ENCODE data around the gene PPT2.

The PPT2 gene

DNA sequence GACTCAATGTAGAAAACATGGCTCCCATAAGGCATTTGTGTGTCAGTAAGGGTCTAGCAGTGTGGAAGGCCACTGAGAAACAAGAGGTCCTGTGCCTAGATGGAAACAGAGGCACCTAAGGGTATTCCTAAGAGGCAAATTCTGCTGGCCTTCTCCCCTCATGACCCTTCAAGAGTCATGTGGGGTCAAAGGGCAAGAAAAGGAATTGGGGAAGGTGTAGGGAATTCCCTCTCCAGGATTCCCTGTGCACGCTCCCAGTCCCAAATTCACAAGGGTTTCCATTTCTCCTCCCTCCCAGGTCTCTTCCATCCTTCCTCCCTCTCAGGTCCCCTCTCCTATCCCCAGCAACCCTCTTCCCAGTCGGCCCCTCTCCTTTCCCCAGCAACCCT lies 21.4 kb downstream of the PPT2 start:
- H3K36me3 Mint-ChIP-seq (ENCODE audit: low read depth) = peaks cover 18% of the 10 kb centered on the region
- H3K4me1 Mint-ChIP-seq = peaks cover 69% of the 10 kb centered on the region
- peak overlapping the region; percentile 96 for H3K4me3 Mint-ChIP-seq
- H3K27ac Mint-ChIP-seq = peak overlapping the region; percentile 59
- H3K27me3 Mint-ChIP-seq = no peaks in the 10 kb centered on the region
- DNase-seq = no peak
- ATAC-seq = no peak
- H3K9me3 Mint-ChIP-seq = no peaks in the 10 kb centered on the region

DNA sequence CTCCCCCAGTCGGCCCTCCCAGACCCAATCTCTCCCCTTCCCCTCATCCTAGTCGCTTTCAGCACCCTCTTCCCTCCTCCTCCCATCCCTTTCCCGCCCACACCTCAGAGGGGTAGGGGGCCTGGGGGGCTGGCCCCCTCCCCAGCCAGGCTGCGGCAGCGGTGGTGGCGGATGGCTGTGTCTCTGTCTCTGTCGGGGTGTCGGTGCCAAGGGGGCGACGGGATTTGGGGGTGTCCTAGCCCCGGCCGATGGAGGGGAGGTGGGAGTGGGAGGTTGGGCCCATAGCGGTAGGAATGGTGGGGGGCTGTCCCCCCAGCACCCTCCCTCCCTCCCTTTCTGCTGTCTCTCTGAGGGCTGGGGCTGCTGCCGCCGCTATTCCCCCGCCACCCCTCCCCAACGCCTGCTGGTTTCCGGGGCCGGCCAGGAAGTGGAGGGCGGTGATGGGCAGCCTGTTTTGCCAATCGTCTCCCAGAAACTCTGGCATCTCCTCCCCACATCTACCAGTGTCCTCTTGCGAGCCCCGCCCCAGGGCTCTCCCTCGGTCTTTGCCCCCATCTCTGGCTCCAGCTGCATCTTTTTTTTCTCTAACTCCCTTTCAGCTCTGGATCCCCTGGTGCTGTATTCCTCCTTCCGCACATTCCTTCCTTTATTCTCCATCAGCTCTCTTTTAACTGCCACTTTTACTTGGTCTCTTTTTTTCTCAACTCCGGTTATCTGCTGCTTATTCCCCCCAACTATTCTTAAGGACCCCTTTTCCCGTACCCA lies 22.0 kb downstream of the PPT2 start, which contains the start of gene AGPAT1:
Gene AGPAT1 (minus strand): TSS at position 374 of the 765 bp plus-strand sequence. CDS start 4,588 bp downstream, outside the sequence.
- peak; percentile 57 for ATAC-seq
- peaks cover 22% of the 10 kb centered on the region for H3K36me3 Mint-ChIP-seq (ENCODE audit: low read depth)
- H3K9me3 Mint-ChIP-seq = no peaks in the 10 kb centered on the region
- peak; percentile 99 for DNase-seq
- H3K4me3 Mint-ChIP-seq = peak within 1 kb of the TSS; percentile 96
- peak within 1 kb of the TSS; percentile 93 for H3K27ac Mint-ChIP-seq
- peaks cover 74% of the 10 kb centered on the region for H3K4me1 Mint-ChIP-seq
- H3K27me3 Mint-ChIP-seq = no peaks in the 10 kb centered on the region

- peak overlapping the region; percentile 93 for H3K27ac Mint-ChIP-seq
- H3K36me3 Mint-ChIP-seq (ENCODE audit: low read depth) = peaks cover 26% of the 10 kb centered on the region
- no peak for ATAC-seq
- no peak for DNase-seq
- peaks cover 77% of the 10 kb centered on the region for H3K4me1 Mint-ChIP-seq
- no peaks in the 10 kb centered on the region for H3K27me3 Mint-ChIP-seq
- H3K4me3 Mint-ChIP-seq = peak overlapping the region; percentile 96
- no peaks in the 10 kb centered on the region for H3K9me3 Mint-ChIP-seq
Measured at GRCh38 chr6:32176476-32177182, 22.7 kb downstream of the PPT2 start.

DNA sequence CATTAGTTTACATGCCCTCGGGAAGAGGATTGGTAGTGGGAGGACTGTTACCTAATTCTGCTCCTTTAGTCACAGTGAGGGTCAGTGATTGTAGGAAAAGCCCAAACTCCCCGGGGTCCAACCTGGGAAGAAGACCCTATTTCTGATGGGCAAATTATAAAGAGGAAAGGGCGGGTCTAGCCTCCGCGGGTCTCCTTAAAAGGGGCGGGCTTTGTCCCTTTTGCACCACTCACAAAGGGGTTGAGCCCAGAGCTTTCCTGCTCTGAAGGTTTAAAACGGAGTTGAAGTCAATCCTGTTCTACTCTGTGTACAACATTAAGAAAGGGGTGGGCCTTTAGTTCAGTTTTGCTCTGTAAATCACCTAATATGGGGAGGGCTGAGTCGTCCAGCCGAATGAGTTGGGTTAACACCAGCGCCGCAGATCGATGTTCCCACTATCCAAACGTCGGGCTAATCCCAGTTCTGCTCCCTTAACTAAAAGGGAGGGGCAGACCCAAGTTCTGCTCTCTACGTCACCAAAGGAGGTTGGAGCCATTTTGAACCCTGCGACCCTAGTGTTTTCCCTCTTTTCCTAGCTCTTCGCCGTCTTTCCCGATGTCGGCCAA lies 23.3 kb downstream of the PPT2 start:
- Mint-ChIP-seq H3K27ac (peak overlapping the region; percentile 93), H3K4me3 (peak overlapping the region; percentile 96), H3K36me3 (ENCODE audit: low read depth) (peaks cover 26% of the 10 kb centered on the region), H3K9me3 (no peaks in the 10 kb centered on the region), H3K4me1 (peaks cover 77% of the 10 kb centered on the region), H3K27me3 (no peaks in the 10 kb centered on the region)
- ATAC-seq = no peak
- peak; percentile 49 for DNase-seq

DNA sequence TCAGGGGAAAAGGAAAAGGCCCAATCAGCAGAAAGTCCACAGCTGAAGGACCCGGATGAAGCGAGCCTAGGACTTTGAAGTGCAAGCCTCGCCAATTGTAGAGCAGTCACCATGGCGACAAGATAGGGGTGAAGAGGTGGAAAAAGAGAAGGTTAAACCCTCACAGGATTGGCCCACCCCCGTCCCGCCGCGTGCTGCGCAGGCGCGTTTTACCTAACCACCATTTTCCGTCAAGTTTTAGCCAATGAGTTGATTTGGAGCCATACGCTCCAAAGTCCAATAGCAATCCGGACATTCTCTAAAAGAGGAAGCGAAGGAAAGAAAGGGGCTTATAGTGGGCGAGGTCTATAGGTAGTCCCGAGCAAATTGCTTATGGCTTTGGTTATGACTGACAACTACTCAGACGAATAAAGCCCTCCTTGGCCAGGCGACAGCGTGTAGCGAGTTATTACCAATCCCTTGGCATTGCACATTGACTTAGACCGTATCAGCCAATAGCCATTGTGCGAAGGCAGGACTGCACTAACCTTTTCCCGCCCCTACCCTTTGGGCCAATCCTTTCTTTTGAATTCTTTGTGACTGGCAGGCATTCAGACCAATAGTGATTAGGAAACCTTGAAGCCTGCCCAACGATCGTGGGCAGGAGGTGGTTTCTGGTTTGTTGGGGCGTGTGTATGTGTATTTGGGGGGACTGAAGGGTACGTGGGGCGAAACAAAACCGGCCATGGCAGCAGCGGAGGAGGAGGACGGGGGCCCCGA lies 24.0 kb downstream of the PPT2 start, which contains the start of gene RNF5:
Gene RNF5 (plus strand): TSS at position 618 of the 759 bp plus-strand sequence. CDS start 107 bp downstream, at position 725.
- H3K27ac Mint-ChIP-seq = peak within 1 kb of the TSS; percentile 93
- no peaks in the 10 kb centered on the region for H3K27me3 Mint-ChIP-seq
- DNase-seq (peak; percentile 89), ATAC-seq (peak; percentile 90)
- peak within 1 kb of the TSS; percentile 96 for H3K4me3 Mint-ChIP-seq
- peaks cover 78% of the 10 kb centered on the region for H3K4me1 Mint-ChIP-seq
- peaks cover 29% of the 10 kb centered on the region for H3K36me3 Mint-ChIP-seq (ENCODE audit: low read depth)
- H3K9me3 Mint-ChIP-seq = no peaks in the 10 kb centered on the region

DNA sequence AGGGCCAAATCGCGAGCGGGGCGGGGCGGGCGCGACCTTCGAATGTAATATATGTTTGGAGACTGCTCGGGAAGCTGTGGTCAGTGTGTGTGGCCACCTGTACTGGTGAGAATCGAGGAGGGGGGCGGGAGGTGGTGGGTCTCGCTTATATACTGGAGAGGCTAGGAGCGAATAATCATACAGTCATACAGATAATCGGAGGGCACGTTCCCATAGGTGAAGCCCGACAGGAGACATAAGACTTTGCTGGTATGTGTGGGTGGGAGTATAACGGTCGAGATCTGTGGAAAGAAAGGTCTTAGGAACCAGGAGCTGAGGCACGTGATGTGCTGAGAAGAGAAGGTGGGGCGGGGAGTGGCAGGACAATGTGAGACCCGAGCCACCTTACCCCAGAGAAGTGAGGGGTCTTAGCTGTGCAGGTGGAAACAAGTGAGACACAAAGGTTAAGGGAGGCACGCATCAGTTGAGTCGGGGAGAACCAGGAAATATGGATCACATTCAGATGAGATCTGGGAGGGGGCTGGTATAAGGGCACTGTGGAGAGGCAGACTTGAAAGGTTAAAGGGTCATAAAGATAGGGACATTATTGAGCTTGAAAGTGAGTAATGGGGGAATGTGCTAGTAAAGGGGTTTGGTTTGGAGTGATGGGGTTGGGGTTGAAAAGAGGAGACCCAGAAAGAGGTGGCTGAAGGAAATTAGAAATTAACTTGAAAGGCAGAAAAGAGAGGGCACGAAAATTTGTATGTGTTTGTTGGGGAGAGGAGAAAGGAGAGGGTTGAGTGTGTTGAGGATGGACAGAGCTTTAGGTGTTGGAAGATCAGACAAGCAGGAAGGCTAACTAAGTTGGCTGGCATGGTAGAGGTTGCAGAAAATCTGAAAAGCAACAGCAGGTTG lies 24.9 kb downstream of the PPT2 start:
- DNase-seq (no peak), ATAC-seq (no peak)
- H3K27me3 Mint-ChIP-seq = no peaks in the 10 kb centered on the region
- peaks cover 29% of the 10 kb centered on the region for H3K36me3 Mint-ChIP-seq (ENCODE audit: low read depth)
- H3K4me1 Mint-ChIP-seq = peaks cover 75% of the 10 kb centered on the region
- H3K27ac Mint-ChIP-seq = peak overlapping the region; percentile 93
- H3K4me3 Mint-ChIP-seq = peak overlapping the region; percentile 96
- H3K9me3 Mint-ChIP-seq = no peaks in the 10 kb centered on the region

DNA sequence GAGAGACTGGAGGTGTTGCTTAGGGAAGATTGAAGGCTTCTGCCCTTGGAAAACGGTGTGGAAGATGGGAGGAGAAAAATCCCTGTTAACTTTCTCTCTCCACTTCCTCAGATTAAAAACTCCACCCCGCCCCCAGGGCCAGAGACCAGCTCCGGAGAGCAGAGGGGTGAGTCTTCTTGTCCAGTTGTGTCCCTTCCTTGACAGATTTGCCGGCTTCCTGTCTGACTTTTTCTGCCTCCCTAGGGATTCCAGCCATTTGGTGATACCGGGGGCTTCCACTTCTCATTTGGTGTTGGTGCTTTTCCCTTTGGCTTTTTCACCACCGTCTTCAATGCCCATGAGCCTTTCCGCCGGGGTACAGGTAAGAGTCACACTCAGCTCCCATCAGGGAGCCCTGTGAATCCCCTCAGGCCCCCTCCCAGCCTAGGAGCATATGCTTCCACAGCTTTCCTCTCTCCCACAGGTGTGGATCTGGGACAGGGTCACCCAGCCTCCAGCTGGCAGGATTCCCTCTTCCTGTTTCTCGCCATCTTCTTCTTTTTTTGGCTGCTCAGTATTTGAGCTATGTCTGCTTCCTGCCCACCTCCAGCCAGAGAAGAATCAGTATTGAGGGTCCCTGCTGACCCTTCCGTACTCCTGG lies 25.9 kb downstream of the PPT2 start:
- DNase-seq (no peak), ATAC-seq (no peak)
- H3K36me3 Mint-ChIP-seq (ENCODE audit: low read depth) = peaks cover 29% of the 10 kb centered on the region
- H3K4me1 Mint-ChIP-seq = peaks cover 64% of the 10 kb centered on the region
- no peaks in the 10 kb centered on the region for H3K9me3 Mint-ChIP-seq
- H3K4me3 Mint-ChIP-seq = peak overlapping the region; percentile 96
- peak overlapping the region; percentile 93 for H3K27ac Mint-ChIP-seq
- no peaks in the 10 kb centered on the region for H3K27me3 Mint-ChIP-seq

DNA sequence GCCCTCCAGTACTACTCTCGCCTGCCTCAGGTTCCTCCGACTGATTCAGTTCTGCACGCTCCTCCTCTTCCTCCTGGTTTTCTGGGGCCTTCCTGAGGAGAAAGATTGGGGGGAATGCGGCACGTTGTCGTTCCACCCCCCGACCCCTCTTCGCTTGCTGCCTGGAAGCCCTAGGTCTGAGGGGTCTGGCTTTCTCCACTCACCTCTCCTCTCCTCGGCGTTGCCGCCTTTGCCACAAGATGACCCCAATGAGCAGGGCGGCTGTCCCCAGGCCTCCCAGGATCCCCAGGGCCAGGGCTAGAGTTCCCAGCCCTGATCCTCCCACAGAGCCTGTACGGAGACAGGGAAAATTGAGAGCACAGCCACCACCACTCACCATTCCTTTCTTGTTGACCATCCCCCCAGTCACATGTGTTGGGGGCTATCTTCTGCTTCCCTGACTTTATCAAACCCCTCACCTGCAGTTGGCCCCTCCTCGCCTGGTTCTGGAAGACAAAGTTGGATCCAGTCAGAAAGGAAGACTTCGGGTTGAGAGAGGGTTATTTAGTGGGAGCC lies 27.3 kb downstream of the PPT2 start:
- DNase-seq = no peak
- peak overlapping the region; percentile 77 for H3K27ac Mint-ChIP-seq

GRCh38 chr6:32181915-32182529 lies 28.1 kb downstream of the PPT2 start:
- H3K36me3 Mint-ChIP-seq (ENCODE audit: low read depth) = peaks cover 46% of the 10 kb centered on the region

More for the DNA sequence above, 27.3 kb downstream of the PPT2 start:
- no peaks in the 10 kb centered on the region for H3K9me3 Mint-ChIP-seq
- peaks cover 38% of the 10 kb centered on the region for H3K36me3 Mint-ChIP-seq (ENCODE audit: low read depth)
- ATAC-seq = no peak
- H3K27me3 Mint-ChIP-seq = no peaks in the 10 kb centered on the region
- H3K4me3 Mint-ChIP-seq = peak overlapping the region; percentile 55
- peaks cover 67% of the 10 kb centered on the region for H3K4me1 Mint-ChIP-seq

GRCh38 chr6:32182555-32182981 lies 28.6 kb downstream of the PPT2 start:
- Mint-ChIP-seq H3K36me3 (ENCODE audit: low read depth) (peaks cover 50% of the 10 kb centered on the region), H3K27ac (peak overlapping the region; percentile 59)
- no peak for ATAC-seq

More at GRCh38 chr6:32181915-32182529, 28.1 kb downstream of the PPT2 start:
- ATAC-seq = no peak
- Mint-ChIP-seq H3K4me1 (peaks cover 67% of the 10 kb centered on the region), H3K9me3 (no peaks in the 10 kb centered on the region), H3K4me3 (no peak overlapping the region), H3K27ac (no peak overlapping the region), H3K27me3 (no peaks in the 10 kb centered on the region)
- DNase-seq = no peak

DNA sequence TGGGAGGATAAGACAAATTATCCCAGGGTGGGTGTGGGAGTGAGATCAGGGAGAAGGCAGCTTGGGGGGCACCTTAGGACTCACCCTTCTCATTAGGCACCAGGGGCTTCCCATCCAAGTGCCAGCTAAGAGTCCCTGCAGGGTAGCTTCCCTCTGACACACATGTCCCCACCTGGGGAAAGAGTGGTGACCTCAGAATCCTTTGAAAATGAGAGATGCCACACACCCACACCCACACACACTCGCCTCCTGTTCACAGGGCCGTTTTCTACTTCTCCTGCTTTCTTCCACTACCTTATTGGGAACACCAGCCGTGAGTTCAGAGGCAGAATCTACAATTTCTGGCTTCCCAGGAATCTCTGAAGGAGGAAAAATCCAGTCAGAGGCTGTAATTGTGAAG lies 29.1 kb downstream of the PPT2 start:
- peaks cover 67% of the 10 kb centered on the region for H3K4me1 Mint-ChIP-seq
- peak overlapping the region; percentile 59 for H3K27ac Mint-ChIP-seq
- no peak for ATAC-seq
- H3K4me3 Mint-ChIP-seq = no peak overlapping the region
- peaks cover 49% of the 10 kb centered on the region for H3K36me3 Mint-ChIP-seq (ENCODE audit: low read depth)
- H3K27me3 Mint-ChIP-seq = no peaks in the 10 kb centered on the region
- no peaks in the 10 kb centered on the region for H3K9me3 Mint-ChIP-seq
- no peak for DNase-seq

More at GRCh38 chr6:32182555-32182981, 28.6 kb downstream of the PPT2 start:
- H3K4me3 Mint-ChIP-seq = no peak overlapping the region
- no peaks in the 10 kb centered on the region for H3K27me3 Mint-ChIP-seq
- DNase-seq = no peak
- H3K4me1 Mint-ChIP-seq = peaks cover 67% of the 10 kb centered on the region
- no peaks in the 10 kb centered on the region for H3K9me3 Mint-ChIP-seq

DNA sequence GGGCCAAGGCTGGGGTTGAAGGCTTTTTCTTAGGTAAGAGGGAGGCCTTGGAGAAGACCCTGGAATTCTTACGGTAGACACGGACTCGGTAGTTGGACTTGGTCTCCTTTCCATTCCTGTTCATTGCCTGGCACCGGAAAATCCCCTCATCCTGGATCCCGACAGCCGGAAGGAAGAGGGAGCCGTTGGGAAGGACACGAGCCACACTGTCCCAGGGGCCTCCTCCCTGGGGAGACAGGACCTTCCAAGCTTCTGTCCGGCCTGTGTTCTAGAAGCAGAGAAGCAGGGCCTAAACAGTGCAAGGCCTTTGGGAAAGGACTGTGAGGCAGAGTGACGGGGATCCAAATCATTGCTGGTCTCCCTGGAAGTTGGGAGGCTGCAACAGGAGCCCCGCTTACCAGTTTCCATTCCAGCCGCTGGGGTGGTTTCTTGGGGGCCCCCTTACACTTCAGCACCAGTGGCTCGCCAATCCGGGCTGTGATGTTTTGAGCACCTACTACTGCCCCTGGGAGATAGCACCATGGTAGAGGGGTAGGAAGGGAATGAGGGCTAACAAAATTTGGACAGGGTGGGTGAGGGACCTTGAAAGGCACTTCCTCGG lies 29.6 kb downstream of the PPT2 start:
- Mint-ChIP-seq H3K4me3 (no peak overlapping the region), H3K9me3 (no peaks in the 10 kb centered on the region), H3K27me3 (no peaks in the 10 kb centered on the region), H3K36me3 (ENCODE audit: low read depth) (peaks cover 48% of the 10 kb centered on the region), H3K27ac (peak overlapping the region; percentile 59), H3K4me1 (peaks cover 69% of the 10 kb centered on the region)
- DNase-seq (no peak), ATAC-seq (no peak)

Data from activated naive CD8-positive, alpha-beta T cell treated with anti-CD3 and anti-CD28 coated beads, Interleukin-2, amount 50 U/mL, for 24 hours (primary cell).